ENCODE data around the gene PANX1.
"Not testable (repeated sequence)": the region's sequence is repeated elsewhere in the genome, so short reads cannot be mapped to it uniquely, and the experiment has no call there.

PANX1 gene, protein sequence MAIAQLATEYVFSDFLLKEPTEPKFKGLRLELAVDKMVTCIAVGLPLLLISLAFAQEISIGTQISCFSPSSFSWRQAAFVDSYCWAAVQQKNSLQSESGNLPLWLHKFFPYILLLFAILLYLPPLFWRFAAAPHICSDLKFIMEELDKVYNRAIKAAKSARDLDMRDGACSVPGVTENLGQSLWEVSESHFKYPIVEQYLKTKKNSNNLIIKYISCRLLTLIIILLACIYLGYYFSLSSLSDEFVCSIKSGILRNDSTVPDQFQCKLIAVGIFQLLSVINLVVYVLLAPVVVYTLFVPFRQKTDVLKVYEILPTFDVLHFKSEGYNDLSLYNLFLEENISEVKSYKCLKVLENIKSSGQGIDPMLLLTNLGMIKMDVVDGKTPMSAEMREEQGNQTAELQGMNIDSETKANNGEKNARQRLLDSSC

DNA sequence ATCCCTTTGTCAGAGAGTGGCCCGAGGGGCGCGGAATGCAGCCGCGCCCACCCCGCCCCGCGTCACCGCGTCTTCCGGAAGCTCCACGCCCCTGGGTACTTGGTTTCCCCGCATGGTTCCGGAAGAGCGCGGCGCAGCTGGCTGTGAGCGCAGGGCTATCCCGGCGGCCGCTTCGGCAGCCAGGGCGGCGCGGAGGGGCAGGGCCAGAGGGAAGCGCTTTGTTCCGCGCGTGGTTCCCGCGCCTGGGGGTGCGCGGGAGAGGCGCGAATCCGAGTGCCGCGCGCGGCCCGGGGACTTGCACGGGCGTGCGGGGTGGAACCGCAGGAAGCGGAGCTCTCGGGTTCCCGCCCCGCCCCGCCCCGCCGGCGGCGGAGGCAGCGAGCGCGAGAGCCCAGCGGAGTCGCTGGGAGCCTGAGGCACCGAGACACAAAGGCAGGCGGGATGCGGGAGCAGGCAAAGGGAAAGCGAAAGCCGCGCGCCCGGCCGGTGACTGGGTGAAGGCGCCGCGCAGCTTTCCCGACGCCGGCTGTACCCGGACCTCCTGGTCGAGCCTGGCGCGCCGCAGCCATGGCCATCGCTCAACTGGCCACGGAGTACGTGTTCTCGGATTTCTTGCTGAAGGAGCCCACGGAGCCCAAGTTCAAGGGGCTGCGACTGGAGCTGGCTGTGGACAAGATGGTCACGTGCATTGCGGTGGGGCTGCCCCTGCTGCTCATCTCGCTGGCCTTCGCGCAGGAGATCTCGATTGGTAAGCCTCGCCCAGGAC lies at the start of gene PANX1:
Gene PANX1 (plus strand): TSS at position 96 of the 766 bp plus-strand sequence. CDS start 472 bp downstream, at position 568.
- peak; percentile 22 for DNase-seq

DNA sequence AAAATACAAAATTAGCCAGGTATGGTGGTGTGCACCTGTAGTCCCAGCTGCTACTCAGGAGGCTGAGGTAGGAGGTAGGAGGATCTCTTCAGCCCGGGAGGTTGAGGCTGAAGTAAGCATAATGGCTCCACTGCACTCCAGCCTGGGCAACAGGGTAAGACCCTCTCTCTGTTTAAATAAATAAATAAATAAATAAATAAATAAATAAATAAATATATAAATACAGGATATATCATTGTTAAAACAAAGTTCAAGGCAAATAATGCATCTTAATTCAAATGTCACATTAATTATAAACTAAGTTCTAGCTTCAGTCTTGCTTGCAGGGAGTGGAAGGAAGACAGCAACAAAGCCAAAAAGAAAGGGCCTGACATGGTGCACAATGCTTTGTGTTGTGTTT lies 44.5 kb upstream of the PANX1 start:
- no peak for DNase-seq

DNA sequence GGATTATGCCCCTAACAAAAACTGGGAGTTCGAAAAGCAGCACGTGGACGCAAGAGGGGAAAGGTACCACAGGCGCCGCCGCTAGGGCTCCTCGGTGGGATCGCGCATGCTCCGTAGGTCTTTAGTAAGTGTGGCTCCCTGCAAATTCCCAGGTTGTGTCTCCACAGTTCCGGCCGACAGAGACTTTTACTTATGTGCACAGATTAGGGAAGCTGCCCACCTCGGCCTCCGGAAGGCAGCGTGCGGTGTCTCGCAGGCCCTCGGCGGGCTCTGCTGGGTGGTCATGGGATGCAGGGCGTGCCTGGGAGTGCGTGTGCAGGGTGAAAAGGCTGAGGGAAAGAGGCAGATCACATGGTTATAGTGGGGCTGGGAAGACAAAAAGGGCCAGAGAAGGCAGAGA lies 39.7 kb upstream of the PANX1 start:
- DNase-seq = no peak

DNA sequence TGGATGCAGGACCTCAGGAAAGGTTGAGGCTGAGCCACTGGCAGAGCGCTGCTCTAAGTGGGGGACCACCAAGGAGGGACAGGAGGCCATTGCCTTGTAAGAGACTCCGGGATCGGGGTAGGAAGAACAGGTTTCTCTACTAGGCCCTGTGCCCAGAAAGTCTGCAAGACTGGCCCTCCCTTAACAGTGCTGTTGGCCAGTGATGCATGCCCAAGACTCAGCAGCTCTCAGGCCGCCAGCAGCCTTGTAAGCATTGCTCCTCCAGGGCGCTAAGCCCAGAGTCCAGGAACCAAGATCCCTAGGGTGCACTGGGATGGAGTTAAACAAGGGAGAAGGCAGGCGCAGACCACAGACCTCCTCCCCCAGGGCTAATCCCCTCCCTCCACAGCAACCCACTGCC lies 39.3 kb upstream of the PANX1 start:
- no peak for DNase-seq

DNA sequence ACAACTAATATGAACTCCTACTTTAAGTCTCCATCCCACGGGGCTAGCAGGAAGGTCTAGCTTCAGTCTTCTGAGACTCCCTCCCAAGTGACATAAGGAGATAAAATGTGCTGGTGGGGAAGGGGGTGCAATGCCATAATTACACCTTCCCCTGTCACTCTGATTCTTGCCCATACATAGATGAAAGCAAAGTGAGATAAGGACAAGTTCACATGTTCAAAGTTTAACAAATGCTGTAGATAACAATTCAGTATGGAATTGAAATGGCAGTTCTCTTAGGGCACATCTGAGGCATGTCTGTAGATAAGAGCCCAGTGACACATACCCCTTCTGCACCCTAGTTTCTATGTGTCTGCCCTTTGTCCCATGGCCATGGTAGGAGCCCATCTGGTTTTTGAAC lies 38.2 kb upstream of the PANX1 start:
- DNase-seq = no peak

DNA sequence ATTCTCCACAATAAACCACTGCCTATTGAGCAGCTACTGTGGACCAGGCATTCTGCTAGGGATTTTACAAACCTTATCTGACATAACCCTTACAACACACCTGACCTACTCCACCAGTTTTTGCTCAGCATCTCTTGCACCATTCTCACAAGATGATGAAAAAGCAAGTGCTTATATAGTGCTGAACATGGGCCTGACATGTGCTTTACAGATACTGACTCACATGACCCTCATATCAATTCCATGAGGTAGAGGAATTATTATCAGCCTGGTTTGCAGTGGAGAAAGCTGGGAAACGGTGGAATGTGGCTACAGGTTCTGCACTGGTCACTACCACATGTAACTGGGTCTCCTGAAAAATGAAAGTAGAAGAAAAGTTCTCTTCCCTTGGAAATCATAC lies 37.5 kb upstream of the PANX1 start:
- no peak for DNase-seq

DNA sequence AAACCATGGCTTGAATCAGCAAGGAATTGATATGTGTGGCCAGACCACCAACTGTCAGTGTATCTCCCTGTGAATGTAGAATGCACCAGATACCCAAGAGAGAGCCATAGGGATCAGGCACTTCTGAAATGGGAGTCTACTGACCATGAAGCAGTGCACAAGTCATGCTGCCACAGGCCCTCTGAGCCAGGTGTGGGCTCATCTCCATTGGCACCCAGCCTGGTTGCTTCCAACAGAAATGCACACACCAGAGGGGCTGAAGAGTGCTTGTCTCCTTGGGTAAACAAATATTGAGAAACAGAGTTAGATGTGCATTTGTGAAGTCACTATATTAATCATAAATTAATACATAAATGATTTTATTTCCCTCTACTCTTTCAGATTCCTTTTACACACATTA lies 28.4 kb upstream of the PANX1 start:
- DNase-seq = no peak

DNA sequence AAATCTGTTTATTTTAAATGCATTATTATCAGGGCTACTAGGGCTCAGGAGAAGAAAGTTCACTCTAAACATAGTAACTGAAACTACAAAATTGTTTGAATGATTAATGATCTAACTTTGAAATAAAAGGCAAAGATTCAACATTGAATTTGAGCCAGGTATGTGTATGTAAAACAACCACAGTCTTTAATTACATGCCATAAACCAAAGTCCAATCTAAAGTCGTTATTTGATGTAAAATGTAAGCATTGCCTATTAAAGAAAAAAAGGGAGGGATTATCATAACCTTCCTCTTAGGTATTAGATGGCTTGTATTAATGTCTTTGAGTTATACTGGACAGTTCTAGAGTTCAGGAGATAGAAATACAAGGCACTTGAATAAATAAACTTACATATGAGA lies 25.2 kb upstream of the PANX1 start:
- DNase-seq = no peak

DNA sequence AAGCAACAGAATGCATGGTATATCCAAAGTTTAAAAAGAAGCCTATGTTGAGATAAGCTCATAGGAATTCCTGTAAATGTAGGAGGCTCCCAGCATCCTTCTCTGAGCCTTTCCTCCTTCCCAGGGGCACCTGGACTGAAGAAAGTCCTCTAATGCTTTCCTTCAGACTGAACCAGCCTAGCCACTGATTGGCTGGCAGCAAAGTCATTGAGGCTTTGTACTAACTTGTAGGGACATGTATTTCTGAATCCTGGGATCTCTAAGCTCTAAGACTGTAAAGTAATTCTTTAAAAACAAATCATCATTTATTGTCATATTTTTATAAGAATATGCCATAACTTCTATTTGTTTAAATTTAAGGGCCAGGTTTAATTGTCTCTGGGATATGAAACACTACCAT lies 23.9 kb upstream of the PANX1 start:
- DNase-seq = no peak

DNA sequence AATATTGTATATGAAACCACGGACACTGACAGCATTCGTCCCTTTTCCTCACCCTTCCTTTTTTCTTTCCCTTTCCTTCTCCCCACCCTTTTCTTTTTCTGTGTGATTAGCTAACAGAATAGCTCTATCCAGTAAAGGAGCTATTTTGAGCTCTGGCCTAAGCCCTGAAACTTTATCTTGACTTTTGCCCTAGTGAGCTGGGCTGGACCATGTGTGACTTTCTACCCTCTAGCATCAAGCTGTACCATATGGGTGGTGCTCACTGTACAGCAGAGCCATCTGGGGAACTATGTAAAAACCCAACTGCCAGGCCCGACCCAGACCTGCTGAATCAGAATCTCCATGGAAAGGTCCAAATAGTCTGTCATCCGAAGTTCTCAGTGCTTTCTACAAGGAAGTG lies 21.9 kb upstream of the PANX1 start:
- no peak for DNase-seq

DNA sequence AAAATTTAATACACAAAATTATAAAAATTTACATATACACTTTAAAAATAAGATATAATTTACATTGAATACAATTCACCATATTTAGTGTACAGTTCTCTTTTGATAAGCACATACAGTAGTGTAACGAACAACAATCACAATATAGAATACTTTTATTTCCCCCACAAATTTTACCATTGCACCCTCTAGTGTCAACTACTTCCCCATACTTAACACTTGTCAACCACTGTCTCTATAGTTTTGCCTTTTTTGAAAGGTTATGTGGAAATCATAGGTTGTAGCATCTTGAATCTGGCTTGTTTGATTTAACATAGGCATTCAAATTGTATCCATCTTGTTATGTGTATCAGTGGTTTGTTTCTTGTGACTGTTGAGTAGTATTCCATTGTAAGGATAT lies 21.3 kb upstream of the PANX1 start:
- no peak for DNase-seq

DNA sequence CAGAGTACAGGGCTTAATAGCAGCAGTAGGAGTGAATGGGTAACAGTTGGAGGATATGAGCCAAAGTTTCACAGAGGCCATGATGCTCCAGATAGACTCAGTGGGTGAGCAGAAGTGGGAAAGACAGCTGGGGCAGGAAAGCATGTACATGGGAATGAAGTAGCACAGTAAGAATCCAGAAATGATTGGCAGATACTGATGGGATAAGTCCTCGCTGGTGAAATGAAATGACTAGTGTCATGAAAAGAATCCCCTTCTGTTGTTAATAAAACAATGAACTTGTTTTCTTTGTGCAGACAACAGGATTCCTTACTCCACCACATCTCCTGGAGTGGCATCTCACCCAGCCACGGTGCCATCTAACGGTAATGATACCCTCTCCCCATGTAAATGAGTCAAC lies 17.4 kb upstream of the PANX1 start:
- no peak for DNase-seq

DNA sequence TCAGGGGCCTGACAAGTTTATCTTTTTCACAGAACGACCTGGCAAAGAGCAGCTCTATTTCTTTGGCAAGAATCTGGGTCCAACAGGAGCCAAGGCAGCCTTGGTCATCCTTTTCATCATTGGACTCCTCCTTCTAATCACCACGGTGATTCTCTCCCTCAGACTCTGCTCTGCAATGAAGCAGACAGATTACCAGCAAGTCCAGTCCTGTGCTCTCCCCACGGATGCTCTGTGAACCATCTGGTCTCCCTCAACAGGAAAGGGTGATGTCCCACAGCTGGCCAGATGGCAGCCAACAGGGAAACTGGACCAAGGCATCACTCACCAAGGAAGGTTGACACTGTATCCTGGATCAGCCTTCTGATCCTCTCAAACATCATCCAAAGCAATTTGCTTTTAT lies 17.0 kb upstream of the PANX1 start:
- DNase-seq = no peak

DNA sequence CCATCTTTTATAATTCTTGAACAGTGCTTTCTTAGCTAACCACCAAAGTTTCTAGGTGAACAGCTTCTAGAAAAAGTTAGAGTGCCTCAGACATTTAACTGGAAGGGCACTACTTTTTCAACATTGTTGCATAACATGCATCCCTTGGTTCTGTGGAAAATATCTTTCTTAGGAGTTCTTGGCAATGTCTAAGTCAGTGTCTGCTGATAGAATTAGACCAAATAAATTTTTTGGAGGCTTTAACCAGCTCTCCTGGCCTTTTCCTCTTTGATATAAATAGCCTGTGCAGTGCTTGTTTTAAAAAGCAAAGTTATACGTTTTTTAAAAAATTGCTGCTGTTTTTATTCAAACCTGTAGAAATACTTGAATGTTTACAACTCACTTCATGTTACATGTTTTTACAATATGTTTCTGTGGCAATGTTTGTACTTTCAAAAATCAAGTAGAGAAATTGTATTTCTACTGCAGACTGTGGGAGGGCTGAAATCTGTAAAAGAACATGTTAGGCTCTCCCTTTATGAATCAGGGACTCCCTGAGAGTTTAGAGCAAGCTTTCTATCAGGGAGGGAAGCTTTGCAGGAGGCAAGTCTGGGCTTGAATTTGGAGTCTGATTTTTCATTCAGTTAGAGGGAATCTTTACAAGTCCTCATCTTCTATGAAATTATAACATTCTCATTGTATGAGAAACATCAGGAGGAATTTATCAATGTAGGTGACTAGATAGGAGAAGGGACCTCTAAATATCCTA lies 16.3 kb upstream of the PANX1 start:
- no peak for DNase-seq

DNA sequence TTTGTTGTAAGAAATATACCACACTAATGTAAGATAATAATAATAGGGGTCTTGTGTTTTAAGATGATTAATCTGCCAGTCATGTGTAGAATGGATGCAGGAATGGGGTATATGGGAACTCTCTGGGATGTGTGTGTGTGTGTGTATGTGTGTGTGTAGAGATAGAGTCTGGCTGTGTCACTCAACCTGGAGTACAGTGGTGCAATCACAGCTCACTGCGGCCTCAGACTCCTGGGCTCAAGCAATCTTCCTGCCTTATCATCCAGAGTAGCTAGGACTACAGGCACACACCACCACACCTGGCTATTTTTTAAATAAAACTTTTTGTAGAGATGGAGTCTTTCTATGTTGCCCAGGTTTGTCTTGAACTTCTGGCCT lies 11.5 kb upstream of the PANX1 start:
- DNase-seq = no peak

DNA sequence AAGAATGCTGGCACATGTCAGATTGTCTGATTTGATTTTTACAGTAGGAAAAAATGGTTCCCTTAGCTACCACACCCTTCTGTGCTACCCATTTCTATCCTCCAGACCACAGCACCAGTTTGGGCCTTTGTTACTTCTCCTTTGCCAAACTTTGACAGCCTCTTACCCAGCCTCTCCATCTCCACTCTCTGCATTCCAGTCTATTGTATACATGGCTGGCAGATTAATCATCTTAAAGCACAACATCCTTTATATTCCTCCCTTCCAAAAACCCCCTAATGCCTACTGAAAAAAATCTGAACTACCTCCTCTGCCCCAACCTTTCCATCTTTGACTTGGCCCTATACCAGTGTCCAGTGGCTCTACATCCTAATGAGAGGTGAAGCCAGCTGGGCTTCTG lies 10.8 kb upstream of the PANX1 start:
- no peak for DNase-seq

DNA sequence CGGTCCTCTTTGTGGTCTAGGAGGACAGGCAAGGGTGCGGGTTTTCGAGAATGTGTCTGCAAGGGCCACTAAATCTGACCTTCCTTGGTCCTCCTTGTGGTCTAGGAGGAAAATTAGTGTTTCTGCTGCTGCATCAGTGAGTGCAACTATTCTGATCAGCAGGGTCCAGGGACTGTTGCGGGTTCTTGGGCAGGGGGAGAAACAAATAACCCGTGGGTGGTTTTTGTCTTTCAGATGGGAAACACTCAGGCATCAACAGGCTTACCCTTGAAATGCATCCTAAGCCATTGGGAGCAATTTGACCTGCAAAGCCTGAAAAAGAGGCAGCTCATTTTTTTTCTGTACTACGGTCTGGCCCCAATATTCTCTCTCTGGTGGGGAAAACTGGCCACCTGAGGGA lies 9.0 kb upstream of the PANX1 start:
- DNase-seq = not testable (repeated sequence)

DNA sequence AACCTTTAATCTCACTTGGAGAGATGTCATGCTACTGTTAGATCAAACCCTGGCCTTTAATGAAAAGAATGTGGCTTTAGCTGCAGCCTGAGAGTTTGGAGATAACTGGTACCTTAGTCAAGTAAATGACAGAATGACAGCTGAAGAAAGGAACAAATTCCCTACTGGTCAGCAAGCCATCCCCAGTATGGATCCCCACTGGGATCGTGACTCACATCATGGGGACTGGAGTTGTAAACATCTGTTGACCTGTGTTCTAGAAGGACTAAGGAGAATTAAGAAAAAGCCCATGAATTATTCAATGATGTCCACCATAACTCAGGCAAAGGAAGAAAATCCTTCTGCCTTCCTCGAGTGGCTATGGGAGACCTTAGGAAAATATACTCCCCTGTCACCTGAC lies 8.1 kb upstream of the PANX1 start:
- not testable (repeated sequence) for DNase-seq

DNA sequence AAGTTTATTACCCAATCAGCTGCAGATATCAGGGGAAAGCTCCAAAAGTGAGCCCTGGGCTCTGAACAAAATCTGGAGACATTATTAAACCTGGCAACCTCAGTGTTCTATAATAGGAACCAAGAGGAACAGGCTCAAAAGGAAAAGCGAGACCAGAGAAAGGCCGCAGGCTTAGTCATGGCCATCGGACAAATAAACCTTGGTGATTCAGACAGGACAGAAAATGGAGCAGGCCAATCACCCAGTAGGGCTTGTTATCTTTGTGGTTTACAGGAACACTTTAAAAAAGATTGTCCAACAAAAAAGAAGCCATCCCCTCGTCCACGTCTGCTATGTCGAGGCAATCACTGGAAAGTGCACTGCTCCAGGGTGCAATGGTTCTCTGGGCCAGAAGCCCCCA lies 7.7 kb upstream of the PANX1 start:
- no peak for DNase-seq

DNA sequence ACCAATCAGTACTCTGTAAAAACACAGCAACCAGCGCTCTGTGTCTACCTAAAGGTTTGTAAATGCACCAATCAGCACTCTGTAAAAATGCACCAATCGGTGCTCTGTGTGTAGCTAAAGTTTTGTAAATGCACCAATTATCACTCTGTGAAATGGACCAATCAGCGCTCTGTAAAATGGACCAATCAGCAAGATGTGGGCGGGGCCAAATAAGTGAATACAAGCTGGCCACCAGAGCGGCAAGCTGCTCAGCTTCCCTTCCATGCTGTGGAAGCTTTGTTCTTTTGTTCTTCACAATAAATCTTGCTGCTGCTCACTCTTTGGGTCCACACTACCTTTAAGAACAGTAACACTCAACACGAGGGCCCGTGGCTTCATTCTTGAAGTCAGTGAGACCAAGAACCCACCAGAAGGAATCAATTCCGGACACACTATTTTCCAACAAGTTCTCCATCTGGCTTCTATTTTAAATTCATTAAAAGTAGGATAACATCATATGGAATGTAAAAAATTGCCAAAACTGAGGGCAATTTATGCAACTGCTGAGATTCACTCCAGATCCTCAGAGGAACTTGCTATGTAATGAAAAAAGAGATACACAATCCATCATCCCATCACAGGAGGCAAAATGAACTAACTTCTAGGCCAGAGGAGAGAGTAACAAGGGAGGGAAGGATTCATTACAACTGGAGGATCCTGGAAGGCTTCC lies 3.1 kb upstream of the PANX1 start:
- no peak for DNase-seq

DNA sequence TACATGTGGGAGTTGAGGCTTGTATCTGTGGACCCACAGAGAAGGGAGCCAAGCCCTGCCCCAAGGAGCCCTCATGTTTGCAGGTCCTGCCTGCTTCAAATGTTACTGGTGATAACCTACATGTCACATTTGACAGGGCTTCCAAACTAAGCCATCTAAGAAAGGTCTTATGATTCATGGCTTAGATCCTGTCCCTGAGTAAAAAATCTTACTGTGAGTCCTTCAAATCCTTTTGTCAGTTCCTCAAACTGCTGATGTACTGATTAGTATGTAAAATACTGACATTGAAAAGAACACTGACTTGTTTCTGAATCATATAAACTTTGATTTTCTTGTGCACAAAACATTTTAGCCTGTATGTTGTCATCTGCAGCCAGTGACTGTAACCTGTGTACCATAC lies 1.0 kb upstream of the PANX1 start:
- no peak for DNase-seq

DNA sequence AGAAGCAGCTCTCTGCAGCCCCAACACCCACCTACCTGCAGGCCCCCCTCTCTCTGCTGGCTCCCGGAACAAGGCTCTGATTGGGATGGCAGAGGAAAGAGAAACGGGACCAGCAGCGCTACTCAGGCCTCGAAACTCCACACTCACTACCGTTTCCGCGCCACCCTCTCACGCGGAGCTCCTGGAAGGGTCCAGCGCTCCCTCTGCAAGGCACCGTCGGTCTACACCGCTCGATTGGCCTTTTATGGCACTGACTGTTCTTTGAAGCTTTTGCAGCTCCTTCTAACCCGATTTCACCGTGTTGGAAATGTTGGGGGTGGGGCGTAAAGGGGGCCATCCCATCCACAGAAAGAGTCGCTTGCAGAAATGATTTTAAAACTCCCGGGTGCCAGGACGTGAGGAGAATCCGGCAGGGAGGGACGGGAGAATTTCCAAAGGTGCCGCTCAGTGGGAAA lies 323 bp upstream of the PANX1 start:
- no peak for DNase-seq
